22Rv1 (cell line): ENCODE measurements around the gene PCCA.

Experiments
- CTCF ChIP-seq: fragments of 450-650 bp; IDR thresholded peaks from 2 replicates; pipeline ENCODE4 v1.5.1; 2017; ENCODE audit warnings: mild to moderate bottlenecking
- ZFX ChIP-seq: fragments of 450-650 bp; IDR thresholded peaks from 2 replicates; pipeline ENCODE4 v1.6.1; 2017; ENCODE audit warnings: antibody characterized with exemption, borderline replicate concordance

GRCh38 chr13:100409132-100409531 lies 320.2 kb downstream of the PCCA start:
- TF ChIP-seq CTCF = no peak
- TF ChIP-seq ZFX = no peak
